ENCODE measurements around the gene NOLC1. TPM values are rescaled to one million over a fixed set of nuclear protein-coding genes. Genes with fewer than 3 reads are reported as not detected.
A peak's percentile ranks its signal among the peaks of the same experiment; 100 is the strongest.

The NOLC1 gene
- total and polyA plus RNA-seq, 2 of the 13 experiments (the other 11 are each of a cell fraction or from before 2014, with no cell fraction given): 50.6 to 81.0 TPM

GRCh38 chr10:102151774-102152544, at the start of gene NOLC1 (continued):
- TF ChIP-seq NFKB2 (CRISPR knock-in tag; IDR thresholded peaks at IDR 0.05; ENCODE audit: borderline replicate concordance): peak; percentile 95; the same call in 1 of the 2 replicates
- no peak for TF ChIP-seq ZNF570 (CRISPR knock-in tag; IDR thresholded peaks at IDR 0.05; ENCODE audit: borderline replicate concordance)
- TF ChIP-seq EED (CRISPR knock-in tag; IDR thresholded peaks at IDR 0.05): no peak
- peak; percentile 18; the same call in 1 of the 2 replicates for TF ChIP-seq MIXL1 (CRISPR knock-in tag; IDR thresholded peaks at IDR 0.05)
- TF ChIP-seq POLR2AphosphoS5 (IDR thresholded peaks at IDR 0.05; ENCODE audit: low read depth, low read length): peak; percentile 93
- TF ChIP-seq ELF3 (CRISPR knock-in tag; IDR thresholded peaks at IDR 0.05): peak; percentile 69
- no peak for TF ChIP-seq PHF21A (CRISPR knock-in tag; IDR thresholded peaks at IDR 0.05)
- peak; percentile 94 for TF ChIP-seq REPIN1 (CRISPR knock-in tag; IDR thresholded peaks at IDR 0.05; ENCODE audit: borderline replicate concordance, low read depth)
- TF ChIP-seq GLMP (CRISPR knock-in tag; IDR thresholded peaks at IDR 0.05; ENCODE audit: borderline replicate concordance): no peak
- TF ChIP-seq HNRNPL (IDR thresholded peaks at IDR 0.05; ENCODE audit: low read depth, low read length): peak; percentile 38; the same call in 1 of the 2 replicates
- peak; percentile 77; the same call in 1 of the 2 replicates for TF ChIP-seq ZNF780A (CRISPR knock-in tag; IDR thresholded peaks at IDR 0.05)
- 0 out of 2 replicates have a peak, but pooled peaks have one; percentile 18 for TF ChIP-seq TBP (CRISPR knock-in tag; IDR thresholded peaks at IDR 0.05)
- peak; percentile 65; the same call in 1 of the 2 replicates for TF ChIP-seq MYNN (CRISPR knock-in tag; IDR thresholded peaks at IDR 0.05; ENCODE audit: low read depth)
- TF ChIP-seq GABPB1 (CRISPR knock-in tag; IDR thresholded peaks at IDR 0.05): peak; percentile 98
- no peak; the same call in 1 of the 2 replicates for TF ChIP-seq ZNF644 (CRISPR knock-in tag; IDR thresholded peaks at IDR 0.05; ENCODE audit: low read depth)
- peak; percentile 94 for TF ChIP-seq GMEB1 (CRISPR knock-in tag; IDR thresholded peaks at IDR 0.05; ENCODE audit: borderline replicate concordance)
- TF ChIP-seq SNAPC4 (CRISPR knock-in tag; IDR thresholded peaks at IDR 0.05): peak; percentile 68; the same call in 1 of the 2 replicates
- TF ChIP-seq ZNF597 (CRISPR knock-in tag; IDR thresholded peaks at IDR 0.05): no peak
- peak; percentile 59; the same call in 1 of the 2 replicates for TF ChIP-seq NCOA2 (CRISPR knock-in tag; IDR thresholded peaks at IDR 0.05)
- TF ChIP-seq SMC3 (IDR thresholded peaks at IDR 0.05; ENCODE audit: low read length): no peak
- TF ChIP-seq TARDBP (CRISPR knock-in tag; IDR thresholded peaks at IDR 0.05): 0 out of 2 replicates have a peak, but pooled peaks have one; percentile 88
- TF ChIP-seq ATRX (CRISPR knock-in tag; IDR thresholded peaks at IDR 0.05; ENCODE audit: borderline replicate concordance): no peak

Data from HepG2 (cell line).